GM19328 (cell line): ENCODE data around the gene BAIAP2L1.

Experiments used
- ATAC-seq: cut with Tn5 transposase; IDR thresholded peaks from one replicate; pipeline ENCODE4 v1.9.1; 2021; ENCODE audit warnings: mild to moderate bottlenecking, moderate library complexity; ENCODE audit not compliant: unreplicated experiment

Gene BAIAP2L1

DNA sequence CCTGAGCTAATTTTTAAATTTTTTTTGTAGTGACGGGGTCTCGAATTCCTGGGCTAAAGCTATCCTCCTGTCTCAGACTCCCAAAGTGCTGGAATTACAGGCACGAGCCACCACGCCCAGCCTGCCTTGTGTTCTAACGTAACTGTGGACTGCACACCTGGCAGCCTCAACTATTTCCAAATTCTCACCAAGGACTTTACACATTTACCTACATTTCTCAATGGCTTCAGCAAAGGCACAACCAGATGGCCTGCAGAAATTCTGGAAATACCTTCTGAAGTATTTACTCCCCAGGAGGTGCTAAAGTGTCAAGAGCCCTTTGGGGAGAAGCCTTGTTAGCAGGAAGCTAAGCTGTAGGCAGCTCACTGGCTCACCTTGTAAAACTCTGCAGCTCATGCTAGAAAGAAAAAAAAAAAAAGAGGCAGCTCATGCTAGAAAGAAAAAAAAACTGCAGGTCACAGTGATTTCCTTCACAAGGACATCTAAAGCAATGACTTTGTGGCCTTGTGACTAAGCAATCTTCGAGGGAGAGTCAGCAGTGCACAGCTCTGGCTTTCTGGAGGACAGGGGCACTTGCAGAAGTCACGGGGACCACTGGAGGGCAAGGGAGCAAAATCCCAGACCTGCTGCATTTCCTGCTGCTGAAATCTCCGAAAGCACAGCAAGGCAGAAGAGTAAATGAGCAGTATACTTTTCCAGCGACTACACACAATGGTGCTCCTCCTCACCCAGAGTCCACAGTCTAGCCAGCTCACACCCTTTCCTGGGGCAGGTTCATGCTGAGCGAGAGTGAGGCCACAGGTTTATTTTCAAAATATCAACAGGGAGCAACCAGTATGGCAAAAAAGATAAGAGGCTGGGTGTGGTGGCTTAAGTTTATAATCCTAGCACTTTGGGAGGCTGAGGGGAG is 40.4 kb downstream of the BAIAP2L1 start:
- no peak for ATAC-seq

DNA sequence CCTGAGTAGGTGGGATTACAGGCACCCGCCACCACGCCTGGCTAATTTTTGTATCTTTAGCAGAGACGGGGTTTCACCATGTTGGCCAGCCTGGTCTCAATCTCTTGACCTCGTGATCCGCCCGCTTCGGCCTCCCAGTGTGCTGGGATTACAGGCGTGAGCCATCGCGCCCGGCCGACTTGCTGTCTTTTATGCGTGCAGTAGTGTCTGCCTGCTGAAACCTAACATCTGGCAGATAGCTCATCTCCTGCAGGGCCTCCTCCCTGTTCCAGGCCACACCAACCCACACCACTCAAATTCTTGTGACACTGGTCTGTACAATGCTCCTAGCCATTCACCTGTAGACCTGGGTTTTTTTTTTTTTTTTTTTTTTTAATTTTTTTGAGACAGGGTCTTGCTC is 41.5 kb downstream of the BAIAP2L1 start:
- ATAC-seq = no peak

DNA sequence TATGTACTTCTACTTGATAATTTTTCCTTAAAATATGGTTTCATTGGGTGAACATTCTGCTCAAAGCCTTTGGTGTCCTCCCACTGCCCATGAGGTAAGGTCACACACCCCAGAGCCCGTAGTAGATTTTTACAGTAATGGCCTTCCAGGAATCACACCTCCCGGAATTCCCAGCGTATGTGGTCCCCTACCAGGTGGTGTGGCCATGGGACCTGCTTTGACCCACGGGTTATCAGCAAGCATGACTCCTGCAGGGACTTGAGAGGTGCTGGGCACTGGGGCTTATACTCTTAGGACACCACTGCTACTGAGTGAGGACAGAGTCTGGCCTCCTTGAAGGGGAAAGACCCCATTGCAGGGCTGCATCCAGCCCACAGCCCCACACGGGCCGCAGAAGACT is 42.2 kb downstream of the BAIAP2L1 start:
- ATAC-seq = no peak

DNA sequence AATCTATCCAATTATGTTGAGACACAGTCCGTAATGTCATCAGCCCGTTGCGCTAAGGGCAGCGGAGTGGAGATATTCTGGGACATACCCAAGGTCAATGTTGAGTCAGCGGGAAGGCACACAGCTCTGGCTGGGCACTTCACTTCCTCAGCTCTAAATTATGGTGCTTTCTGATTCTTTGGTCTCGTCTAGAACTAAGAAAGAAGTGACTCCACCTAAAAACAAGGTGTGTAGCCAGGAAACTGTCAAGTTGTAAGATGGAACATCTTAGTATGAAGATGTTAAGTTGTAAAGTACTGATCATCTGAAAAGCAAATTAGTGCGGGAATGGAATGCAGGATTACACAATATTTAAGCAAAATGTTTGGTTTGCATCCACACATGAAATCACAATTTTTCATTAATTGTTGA is 43.1 kb downstream of the BAIAP2L1 start:
- no peak for ATAC-seq

DNA sequence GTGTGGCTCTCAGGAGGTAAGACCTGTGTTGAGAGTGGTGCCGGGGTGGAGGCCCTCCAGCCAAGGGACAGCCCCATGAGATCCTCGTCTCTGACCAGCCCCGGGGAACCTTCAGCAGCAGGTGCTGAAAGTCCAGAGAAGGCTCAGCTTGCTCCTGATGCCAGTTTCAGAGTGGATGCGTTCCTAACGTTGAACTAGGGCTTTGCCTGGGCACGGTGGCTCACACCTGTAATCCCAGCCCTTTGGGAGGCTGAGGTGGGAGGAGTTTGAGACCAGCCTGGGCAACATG is 45.7 kb downstream of the BAIAP2L1 start:
- ATAC-seq = no peak

DNA sequence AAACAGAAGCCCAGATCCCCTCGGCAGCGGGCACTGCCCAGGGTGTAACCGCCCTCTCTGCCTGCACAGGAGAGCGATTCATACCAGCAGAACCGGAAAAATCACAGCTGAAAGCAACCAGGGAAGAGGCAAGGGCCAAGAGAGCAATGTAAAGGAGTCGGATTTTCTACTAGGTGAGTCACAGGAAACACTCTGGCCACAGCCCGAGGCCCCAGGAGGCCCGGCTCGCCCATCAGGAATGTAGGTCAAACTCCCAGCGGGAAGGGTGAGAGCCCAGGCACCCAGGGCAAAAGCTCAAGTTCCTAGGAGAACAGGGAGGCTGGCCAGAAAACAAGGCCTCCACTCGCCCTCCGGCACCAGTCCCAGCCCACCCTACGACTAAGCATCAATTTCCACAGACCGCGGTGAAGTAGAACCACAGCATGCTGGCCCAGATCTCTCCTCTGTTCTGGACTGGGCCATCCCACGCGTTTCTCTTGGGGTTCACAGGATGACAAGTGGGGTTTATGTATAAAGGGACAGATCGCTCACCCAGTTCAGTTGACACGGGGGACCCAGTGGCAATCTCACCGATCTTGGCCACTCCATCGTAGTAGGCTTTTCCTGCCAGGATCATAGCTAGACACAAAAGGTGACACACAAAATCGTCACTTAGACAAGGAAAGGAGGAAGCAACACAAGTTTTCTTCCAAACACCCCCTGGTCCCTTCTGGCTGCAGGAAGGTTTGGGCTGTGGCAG is 46.2 kb downstream of the BAIAP2L1 start:
- no peak for ATAC-seq

DNA sequence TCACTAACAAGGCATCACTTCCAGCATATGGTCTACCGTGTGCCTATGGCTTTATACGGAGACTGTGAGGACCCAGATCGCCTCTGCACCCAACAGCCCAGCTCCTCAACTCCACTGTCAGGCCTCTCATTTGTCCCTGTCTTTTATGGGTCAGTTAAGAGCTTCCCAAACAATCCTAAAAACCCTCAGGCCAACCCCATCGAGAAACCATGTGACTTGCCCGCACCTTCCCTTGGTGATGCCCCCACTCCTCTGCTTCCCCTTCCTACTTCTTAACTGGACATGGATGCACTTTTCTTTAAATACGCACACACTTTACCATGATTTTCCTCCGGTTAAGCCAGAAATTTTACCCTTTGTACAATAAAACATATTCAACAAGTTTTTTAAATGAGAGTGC is 46.8 kb downstream of the BAIAP2L1 start:
- ATAC-seq = no peak

DNA sequence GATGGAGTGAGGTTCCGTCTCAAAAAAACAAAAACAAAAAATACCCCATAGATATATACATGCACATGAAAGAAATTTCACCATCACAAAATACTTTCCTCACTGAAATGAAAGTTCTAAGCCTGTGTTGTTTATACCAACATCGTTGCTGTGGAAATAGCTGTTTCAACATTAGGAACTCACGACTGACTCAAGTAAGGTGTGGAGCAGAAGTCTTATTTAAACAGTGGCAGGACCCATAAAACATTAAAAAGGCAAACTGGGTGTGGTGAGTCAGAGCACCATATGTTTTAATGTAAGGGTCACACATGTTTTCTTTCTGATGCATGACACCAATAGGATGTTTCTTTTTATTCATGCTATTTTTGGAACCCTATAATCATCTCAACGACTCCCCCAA is 48.3 kb downstream of the BAIAP2L1 start:
- no peak for ATAC-seq

DNA sequence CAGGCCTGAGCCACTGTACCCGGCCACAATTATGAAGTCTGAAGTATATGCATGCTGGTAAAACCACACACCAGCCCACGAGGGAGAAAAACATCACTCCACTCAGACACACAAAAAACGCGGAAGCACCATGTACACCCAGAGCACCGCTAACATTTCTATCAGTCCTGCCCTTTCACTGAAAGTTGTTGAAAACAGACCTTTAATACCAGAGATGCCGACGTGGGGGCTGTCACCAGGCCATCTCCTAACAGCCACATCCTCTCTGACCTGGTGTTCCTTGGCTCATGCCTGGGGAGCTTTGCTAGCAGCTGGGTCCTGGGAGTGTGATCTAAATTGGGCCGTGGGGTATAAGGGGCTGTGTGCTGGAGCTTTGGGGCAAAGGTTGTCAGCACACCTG is 49.8 kb downstream of the BAIAP2L1 start:
- no peak for ATAC-seq

DNA sequence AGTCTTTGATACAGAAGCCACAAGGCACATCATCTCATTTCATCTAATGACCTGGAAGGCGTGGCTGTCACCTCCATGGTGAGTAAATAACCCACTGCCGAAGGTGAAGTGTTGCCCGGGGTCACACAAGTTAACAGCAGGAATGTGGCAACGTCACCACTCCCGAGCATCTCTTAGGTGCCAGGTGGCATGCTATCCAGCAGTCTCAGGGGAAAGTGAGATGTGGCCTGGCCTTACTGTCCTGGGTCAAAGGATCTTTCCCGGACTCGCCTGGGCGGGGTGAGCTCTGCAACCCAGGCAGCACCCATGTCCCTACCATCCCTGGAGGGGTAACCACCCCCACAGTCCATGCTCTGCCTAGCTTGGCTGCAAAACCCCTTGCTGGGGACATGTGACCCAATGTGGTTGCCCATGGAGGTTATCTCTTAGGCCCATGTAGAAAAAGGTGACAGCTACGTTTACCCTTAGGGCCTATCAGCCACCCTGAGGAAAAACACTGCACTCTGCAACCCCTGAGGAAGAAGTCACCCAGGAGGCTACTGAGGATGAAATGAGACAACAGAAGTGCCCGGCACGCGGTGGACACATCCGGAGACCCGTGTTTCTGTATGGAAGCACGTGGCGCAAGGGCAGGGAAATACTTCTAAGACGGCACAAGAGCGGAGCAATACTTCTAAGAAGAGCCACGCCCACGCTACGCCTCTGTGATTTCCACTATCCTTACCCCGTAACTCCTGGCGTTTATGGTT is 52.0 kb downstream of the BAIAP2L1 start:
- ATAC-seq = no peak

DNA sequence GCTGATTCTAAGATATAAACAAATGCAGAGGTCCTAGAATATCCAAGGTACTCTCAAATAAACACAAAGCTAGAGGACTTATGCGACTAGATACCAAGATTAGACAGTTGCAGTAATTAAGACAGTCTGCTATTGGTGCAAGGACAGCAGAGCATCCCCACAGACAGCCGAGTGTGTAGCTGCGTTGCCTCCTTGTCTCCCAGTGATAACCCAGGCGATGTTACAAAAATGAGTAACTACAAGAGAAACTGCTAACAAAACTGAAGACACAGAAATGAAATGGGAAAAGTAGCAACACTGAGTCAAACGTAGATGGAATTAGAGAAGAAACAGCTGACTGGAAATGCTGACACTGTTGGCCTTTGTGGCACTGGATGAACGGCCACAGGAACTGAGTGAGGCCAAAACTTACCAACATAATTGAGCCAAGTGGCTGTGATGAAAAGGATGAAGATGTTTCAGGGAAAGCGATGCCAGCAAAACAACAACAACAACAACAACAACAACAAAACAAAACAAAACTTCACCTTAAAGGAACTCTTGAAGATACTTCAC is 54.3 kb downstream of the BAIAP2L1 start:
- no peak for ATAC-seq

DNA sequence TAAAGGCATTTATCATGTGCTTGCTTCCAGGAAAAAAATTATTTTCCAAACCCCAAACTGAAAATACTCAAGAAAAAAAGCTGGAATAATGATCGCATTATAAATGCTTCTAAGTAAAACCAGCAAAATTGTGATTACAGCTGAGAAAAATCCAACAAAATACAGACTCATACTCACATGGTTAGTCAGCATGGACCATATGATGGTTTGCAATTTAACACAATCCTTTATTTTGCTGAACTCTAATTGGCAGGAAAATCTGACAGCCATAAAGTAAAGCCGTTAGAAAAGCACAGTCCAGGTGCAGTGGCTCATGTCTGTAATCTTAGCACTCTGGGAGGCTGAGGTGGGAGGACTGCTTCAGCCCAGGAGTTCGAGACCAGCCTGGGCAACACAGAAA is 59.8 kb downstream of the BAIAP2L1 start:
- ATAC-seq = no peak

DNA sequence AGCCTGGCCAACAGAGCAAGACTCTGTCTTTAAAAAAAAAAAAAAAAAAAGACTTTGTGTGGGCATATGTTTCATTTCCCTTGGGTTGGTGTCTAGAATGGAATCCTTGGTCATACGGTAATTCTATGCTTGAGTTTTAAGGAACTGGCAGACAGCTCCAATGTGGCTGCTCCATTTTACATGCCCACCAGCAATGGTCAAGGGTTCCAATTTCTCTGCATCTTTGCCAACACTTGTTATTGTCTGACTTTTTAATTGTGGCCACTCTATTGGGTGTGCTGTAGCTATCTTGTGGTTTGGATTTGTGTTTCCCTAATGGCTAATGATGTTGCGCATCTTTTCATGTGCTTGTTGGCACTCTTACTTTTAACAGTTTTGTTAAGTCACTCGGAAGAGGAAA is 61.8 kb downstream of the BAIAP2L1 start:
- ATAC-seq = no peak

DNA sequence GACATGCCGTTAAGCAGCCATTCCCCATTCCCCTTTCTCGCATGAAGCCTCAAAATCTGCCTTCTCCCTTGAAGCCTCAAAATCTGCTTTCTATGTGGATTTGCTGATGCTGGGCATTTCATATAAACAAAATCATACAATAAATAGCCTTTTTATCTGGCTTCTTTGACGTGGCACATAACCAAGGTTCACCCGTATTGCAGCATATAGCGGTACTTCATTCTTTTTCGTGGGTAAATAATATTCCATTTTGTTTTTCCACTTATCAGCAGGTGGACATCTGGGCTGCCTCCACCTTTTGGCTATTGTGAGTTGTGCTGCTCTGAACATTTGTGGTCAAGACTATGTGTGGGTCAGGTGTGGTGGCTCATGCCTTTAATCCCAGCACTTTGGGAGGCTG is 62.4 kb downstream of the BAIAP2L1 start:
- no peak for ATAC-seq

DNA sequence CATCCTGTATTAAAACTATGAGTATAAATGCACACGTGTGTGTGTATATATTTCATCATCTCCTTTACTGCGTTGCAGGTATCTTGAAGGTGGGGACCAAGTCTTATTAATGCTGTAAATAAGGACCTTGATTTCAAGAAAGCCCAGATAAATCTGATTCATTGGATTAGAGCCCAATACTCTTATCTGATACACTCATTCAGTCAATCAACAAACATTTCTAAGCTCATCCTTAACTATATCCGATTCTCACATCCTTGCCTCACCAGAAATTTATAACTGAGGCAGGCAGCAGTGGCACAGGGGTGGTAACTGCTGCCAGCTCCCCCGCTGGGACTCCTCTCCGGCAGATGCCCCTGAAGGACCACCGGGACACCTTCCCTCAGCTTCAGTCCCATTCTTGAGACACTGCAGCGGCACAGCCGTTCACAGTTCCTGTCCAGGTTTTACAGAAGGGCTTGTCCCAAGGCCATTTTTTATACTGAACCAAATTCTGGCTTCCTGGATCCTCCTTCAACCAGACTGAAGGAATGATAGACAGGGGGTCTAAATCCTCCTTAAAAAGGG is 65.4 kb downstream of the BAIAP2L1 start:
- no peak for ATAC-seq

DNA sequence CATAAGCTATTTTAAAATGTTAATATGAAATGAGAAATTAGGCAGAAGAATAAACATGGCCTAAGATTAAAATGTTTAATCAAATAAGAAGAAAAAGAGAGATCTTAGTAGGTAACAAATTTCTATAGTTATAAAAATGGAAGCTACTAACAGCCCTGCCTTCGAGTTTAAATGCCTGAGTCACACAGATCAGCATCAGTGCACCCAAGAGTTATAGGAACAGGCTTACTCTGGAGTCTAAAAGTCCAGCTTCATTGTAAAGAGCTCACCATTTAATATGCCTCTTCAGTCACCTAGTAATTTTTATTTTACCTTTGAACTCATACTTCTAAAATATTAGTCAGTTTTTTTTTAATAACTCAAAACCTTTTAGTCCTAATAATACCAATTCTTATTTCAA is 66.8 kb downstream of the BAIAP2L1 start:
- no peak for ATAC-seq

DNA sequence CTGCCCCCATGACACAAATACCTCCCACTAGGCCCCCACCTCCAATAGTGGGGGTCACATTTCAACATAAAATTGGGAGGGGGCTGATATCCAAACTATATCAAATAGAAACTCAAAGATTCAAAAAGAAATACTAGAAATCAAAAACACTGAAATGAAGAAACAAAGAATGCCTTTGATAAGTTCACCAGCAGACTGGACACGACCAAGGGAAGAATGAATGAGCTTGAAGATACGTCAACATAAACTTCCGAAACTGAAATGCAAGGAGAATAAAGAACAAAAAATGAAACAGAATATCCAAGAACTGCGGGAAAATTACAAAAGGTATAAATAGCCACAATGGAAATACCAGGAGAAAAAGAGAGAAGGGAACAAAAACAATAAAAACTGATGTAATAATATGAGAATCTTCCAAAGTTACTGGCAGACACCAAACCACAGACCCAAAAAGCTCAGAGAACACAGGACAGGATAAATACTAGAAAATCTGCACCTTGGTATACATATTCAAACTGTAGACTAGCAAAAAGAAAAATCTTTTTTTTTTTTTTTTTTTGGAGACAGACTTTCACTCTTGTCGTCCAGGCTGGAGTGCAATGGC is 69.9 kb downstream of the BAIAP2L1 start:
- no peak for ATAC-seq

DNA sequence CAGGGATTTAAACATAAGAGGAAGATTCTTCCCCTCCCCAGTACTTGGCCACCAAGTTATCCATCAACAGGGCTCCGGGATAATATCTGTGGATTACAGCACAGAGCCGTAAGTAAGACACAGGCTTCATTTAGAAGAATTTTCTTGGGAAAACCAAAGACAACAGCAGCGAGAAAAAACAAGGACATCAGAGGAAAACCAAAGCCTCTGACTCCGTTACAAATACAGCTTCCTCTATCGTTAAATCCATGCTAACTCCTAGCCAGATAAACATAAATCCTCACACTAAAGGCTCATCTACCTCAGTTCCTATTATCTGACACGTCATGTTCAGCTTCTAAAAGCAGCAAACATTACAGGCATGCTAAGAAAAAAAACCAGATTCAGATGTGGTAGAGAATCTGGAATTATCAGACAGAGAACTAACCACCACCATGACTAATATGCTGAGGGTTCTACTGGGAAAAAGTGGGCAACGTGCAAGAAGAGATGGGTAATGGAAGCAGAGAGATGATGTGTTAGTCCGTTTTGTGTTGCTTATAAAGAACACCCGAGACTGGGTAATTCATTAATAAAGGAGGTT is 71.0 kb downstream of the BAIAP2L1 start:
- ATAC-seq = no peak

DNA sequence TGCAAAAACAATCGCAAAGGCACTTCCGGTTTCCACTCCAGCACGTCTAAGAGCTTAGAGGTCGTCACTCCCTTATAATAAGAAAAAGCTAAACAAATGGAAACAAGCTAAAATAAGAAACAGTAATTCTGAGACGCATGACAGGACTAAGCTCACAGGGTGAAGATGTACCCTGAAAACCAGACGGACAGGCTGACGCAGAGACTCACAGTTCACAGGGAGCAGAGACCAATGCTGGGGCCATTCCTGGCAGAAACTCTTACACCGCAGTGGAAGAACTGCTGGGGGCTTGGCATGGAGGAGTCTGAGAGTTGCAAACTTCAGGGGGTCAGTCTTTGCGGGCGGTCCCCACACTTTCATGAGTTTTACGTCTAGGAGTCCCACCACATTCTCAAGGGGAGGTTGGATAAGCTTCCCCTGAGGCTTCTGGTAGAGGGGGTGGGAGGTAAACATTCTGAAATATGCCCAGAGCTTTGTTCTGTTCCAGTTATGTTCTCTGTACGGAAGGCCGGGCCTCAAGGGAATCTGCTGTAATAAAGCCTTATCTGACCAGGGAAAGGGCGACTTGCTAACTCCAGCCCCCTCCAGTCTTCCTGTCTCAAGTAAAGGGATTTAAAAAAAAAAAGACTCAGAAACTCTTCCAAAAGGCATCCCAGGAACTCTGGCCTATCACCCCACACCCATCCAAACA is 71.6 kb downstream of the BAIAP2L1 start:
- no peak for ATAC-seq

DNA sequence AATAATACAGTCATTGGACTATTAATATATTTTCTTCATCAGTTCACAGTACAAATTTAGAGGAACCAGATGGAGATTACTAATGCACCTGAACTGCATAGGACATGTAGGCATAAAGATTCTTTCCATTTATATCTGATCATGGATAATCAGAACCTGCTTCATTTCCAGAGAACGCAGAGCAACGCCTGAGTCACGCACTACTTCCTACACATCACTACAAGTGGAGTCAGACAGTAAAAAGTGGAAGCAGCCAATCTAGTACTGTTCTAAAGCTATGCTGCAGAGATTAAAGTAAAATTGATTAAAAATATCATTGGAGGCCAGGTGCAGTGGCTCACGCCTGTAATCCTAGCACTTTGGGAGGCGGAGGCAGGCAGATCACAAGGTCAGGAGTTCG is 76.1 kb downstream of the BAIAP2L1 start:
- no peak for ATAC-seq
